ENCODE data around the gene PARP6. TPM values are rescaled to one million over a fixed set of nuclear protein-coding genes. Genes with fewer than 3 reads are reported as not detected.

The PARP6 gene
- total RNA-seq, 1 experiment from 2014 or later = 28.8 TPM

GRCh38 chr15:72205896-72206676, 66.3 kb downstream of the PARP6 start:
- DNase-seq = no peak
- Histone ChIP-seq H3K36me3 (replicated peaks; ENCODE audit: control insufficient read depth, insufficient read depth, low read length) (peaks cover 91% of the 10 kb centered on the region), H3K27me3 (ENCODE audit: control insufficient read depth, insufficient read depth, low read length) (no peaks in the 10 kb centered on the region), H3K4me3 (ENCODE audit: insufficient read depth, low read depth, low read length) (no peak overlapping the region)

- no peak overlapping the region for H3K4me3 ChIP-seq (ENCODE audit: insufficient read depth, low read depth, low read length)
- DNase-seq = no peak
- H3K36me3 ChIP-seq (replicated peaks; ENCODE audit: control insufficient read depth, insufficient read depth, low read length) = peaks cover 93% of the 10 kb centered on the region
- no peaks in the 10 kb centered on the region for H3K27me3 ChIP-seq (ENCODE audit: control insufficient read depth, insufficient read depth, low read length)
These were observed 67.1 kb downstream of the PARP6 start for GRCh38 chr15:72205273-72205672.

DNA sequence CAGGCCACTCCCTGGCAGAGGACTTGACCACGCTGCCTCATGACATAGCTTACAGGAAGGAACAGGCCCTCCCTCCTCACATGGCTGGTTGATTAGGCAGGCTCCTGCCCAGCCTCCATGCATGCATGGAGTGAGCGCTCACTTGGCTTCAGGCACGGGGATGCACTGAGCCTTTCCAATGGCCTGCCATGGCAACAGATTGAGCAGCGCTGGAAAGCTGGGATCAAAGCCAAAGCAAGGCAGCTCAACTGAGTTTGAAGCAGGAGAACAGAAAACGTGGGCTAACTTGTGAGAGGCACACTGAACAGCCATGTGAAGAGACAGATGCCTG, 68.9 kb downstream of the PARP6 start:
- no peak for DNase-seq
- H3K4me3 ChIP-seq (ENCODE audit: insufficient read depth, low read depth, low read length) = no peak overlapping the region
- H3K36me3 ChIP-seq (replicated peaks; ENCODE audit: control insufficient read depth, insufficient read depth, low read length) = peaks cover 92% of the 10 kb centered on the region
- H3K27me3 ChIP-seq (ENCODE audit: control insufficient read depth, insufficient read depth, low read length) = no peaks in the 10 kb centered on the region

GRCh38 chr15:72202801-72203506, 69.4 kb downstream of the PARP6 start:
- Histone ChIP-seq H3K4me3 (ENCODE audit: insufficient read depth, low read depth, low read length) (no peak overlapping the region), H3K27me3 (ENCODE audit: control insufficient read depth, insufficient read depth, low read length) (no peaks in the 10 kb centered on the region; the same call in 1 of the 2 replicates), H3K36me3 (replicated peaks; ENCODE audit: control insufficient read depth, insufficient read depth, low read length) (peaks cover 88% of the 10 kb centered on the region)
- DNase-seq = no peak

DNA sequence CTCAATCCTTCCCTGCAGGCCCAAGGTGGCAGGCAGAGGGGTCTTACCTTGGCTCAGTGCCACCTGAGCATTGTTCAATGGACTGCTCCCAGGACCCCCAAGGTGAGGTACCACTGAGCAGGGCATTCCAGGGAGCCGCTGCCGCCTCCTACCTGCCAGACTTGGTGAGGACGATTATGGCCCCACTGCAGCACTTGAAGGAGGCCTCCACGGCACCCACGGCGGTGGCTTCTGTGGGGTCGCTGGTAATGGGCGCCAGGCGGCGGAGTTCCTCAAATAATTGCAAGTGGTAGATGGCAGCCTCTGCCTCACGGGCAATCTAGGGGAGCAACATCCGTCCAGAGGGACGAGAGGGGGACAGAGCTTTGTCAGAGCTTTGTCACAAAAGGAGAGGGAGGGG, 70.1 kb downstream of the PARP6 start:
- Histone ChIP-seq H3K4me3 (ENCODE audit: insufficient read depth, low read depth, low read length) (no peak overlapping the region), H3K27me3 (ENCODE audit: control insufficient read depth, insufficient read depth, low read length) (peaks cover under 1% of the 10 kb centered on the region; the same call in 1 of the 2 replicates), H3K36me3 (replicated peaks; ENCODE audit: control insufficient read depth, insufficient read depth, low read length) (peaks cover 82% of the 10 kb centered on the region)
- no peak for DNase-seq

GRCh38 chr15:72201391-72201921, 70.9 kb downstream of the PARP6 start:
- H3K36me3 ChIP-seq (replicated peaks; ENCODE audit: control insufficient read depth, insufficient read depth, low read length) = peaks cover 74% of the 10 kb centered on the region
- DNase-seq = no peak
- peaks cover 9% of the 10 kb centered on the region for H3K27me3 ChIP-seq (ENCODE audit: control insufficient read depth, insufficient read depth, low read length)
- H3K4me3 ChIP-seq (ENCODE audit: insufficient read depth, low read depth, low read length) = no peak overlapping the region

- Histone ChIP-seq H3K4me3 (ENCODE audit: insufficient read depth, low read depth, low read length) (no peak overlapping the region), H3K27me3 (ENCODE audit: control insufficient read depth, insufficient read depth, low read length) (peaks cover 15% of the 10 kb centered on the region), H3K36me3 (replicated peaks; ENCODE audit: control insufficient read depth, insufficient read depth, low read length) (peaks cover 66% of the 10 kb centered on the region)
- no peak for DNase-seq
These were observed 71.7 kb downstream of the PARP6 start for GRCh38 chr15:72200395-72201237.

DNA sequence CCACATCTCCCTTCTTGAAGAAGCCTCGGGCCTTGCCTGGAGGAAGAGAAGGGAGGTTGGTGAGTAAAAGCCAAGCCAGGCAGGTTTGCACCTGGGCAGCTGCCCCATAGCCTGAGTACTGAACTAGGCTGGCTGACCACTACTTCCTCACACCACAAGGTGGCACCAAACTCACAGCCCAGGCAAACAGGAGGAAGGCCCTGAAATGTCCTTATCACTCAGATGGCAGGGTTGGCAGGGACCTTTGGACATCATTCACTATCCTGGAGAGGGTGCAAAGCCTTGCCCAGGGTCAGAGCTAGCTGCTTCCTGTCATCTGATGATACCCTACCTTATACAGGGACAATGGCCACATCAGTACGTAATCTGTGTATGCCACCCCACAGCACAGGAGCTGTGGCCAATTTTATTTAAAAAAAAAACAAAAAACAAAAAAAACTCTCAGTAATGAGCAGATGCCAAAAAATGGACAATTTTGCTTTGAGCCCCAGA, 72.6 kb downstream of the PARP6 start:
- Histone ChIP-seq H3K4me3 (ENCODE audit: insufficient read depth, low read depth, low read length) (no peak overlapping the region), H3K36me3 (replicated peaks; ENCODE audit: control insufficient read depth, insufficient read depth, low read length) (peaks cover 57% of the 10 kb centered on the region), H3K27me3 (ENCODE audit: control insufficient read depth, insufficient read depth, low read length) (peaks cover 15% of the 10 kb centered on the region)
- DNase-seq = peak; percentile 90

DNA sequence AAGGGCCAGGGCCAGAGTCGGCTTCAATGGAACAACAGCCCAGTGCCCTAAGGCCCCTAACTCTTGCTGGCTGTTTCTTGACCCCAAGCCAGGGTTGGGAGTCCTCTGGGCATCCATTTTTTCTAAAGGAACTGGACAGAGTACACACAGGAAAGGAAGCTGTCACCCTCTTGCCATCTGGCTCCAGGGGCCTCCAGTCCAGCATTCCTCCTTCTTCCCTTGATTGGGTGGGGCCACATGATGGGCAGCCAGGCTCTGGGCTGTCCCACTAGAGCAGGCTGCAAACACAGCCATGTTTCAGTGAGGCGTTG, 73.2 kb downstream of the PARP6 start:
- peaks cover 15% of the 10 kb centered on the region for H3K27me3 ChIP-seq (ENCODE audit: control insufficient read depth, insufficient read depth, low read length)
- DNase-seq = no peak
- no peak overlapping the region for H3K4me3 ChIP-seq (ENCODE audit: insufficient read depth, low read depth, low read length)
- peaks cover 52% of the 10 kb centered on the region for H3K36me3 ChIP-seq (replicated peaks; ENCODE audit: control insufficient read depth, insufficient read depth, low read length)

- Histone ChIP-seq H3K36me3 (replicated peaks; ENCODE audit: control insufficient read depth, insufficient read depth, low read length) (peaks cover 47% of the 10 kb centered on the region), H3K27me3 (ENCODE audit: control insufficient read depth, insufficient read depth, low read length) (peaks cover 15% of the 10 kb centered on the region), H3K4me3 (ENCODE audit: insufficient read depth, low read depth, low read length) (peak overlapping the region; percentile 21; the same call in 1 of the 2 replicates)
- no peak for DNase-seq
These were observed 73.8 kb downstream of the PARP6 start for GRCh38 chr15:72198356-72199204.

DNA sequence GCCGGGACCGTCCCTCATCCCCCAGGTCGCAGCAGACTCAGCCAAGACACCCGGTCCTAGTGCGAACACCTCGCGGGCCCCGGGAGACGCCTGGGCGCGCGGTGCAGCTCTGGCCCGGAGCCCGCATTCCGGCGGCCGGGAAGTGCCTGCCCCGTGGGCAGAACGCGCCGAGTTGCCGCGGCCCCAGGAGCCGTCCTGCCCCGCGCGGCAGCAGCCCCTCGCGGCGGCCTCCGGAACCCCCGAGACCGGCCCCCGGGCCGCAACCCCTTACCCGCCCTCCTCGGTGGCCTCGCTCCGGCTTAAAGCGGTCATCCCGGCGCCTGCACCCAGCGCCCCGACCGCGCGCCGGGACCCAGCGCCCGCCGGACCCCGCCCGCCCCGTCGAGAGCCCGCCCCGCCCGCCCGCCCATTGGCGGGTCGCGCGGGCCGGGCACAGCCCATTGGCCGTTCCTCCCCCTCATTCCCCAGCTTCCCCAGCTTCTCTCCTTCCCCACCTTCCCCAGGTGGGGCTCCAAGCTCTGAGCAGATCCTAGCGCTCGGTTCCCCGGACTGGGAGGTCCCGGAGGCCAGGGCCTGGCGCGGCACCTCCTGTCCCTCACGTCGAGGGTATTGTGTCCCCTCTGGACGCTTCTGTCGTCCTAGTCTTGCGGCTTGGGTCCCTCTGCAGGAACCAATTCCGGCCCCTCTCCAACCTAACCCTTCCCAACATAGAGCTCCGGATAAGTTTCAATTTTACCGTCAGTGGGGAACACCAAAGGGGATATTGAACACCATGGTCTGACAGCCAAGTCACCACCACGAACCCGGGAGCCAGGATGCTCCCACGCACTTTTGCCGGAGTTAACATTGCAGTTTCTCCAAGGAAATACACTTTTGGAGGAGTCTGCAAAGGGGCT, 74.6 kb downstream of the PARP6 start, which contains the start of gene GRAMD2A:
GRAMD2A (minus strand) TSS at position 328 of the 896 bp plus-strand sequence.
- H3K4me3 ChIP-seq (ENCODE audit: insufficient read depth, low read depth, low read length) = peak within 1 kb of the TSS; percentile 56
- H3K27me3 ChIP-seq (ENCODE audit: control insufficient read depth, insufficient read depth, low read length) = peaks cover 15% of the 10 kb centered on the region
- H3K36me3 ChIP-seq (replicated peaks; ENCODE audit: control insufficient read depth, insufficient read depth, low read length) = peaks cover 38% of the 10 kb centered on the region
- DNase-seq = peak; percentile 99

DNA sequence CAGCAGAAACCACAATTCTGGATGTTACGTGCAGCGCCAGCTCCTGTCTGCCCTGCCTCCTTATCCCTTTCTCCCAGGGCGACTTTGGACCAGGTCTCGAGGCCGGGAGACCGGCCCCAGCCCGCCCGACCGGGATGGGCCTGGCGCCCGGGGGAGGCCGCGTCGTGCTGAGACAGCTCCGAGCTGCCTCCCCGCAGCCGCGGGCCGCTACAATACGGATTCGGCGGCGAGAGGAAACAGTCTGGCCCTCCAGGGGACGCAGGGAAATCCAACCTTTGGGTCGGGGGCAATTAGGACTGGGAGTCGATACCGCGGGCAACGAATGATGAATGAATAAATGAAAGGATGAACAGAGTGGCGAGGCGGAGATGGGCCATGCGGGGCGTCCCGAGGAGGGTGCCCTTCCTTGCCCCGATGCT, 75.3 kb downstream of the PARP6 start:
- H3K27me3 ChIP-seq (ENCODE audit: control insufficient read depth, insufficient read depth, low read length) = peaks cover 15% of the 10 kb centered on the region
- peak overlapping the region; percentile 56 for H3K4me3 ChIP-seq (ENCODE audit: insufficient read depth, low read depth, low read length)
- DNase-seq = peak; percentile 83
- peaks cover 32% of the 10 kb centered on the region for H3K36me3 ChIP-seq (replicated peaks; ENCODE audit: control insufficient read depth, insufficient read depth, low read length)

All from H7 (cell line).